Breast epithelium (tissue), 3 donors: Measurements from ENCODE around the gene ATG9B.

Experiments used
- POLR2A ChIP-seq: fragments of 450-650 bp; IDR thresholded peaks from one replicate; pipeline ENCODE4 v1.6.1; 2016; ENCODE audit warnings: antibody characterized with exemption, mild to moderate bottlenecking, moderate library complexity
- POLR2AphosphoS5 ChIP-seq, 3 donors: sonication (generic); formaldehyde crosslinking; IDR thresholded peaks; one replicate each; pipeline ENCODE4 v1.6.1; 2017; ENCODE audit warnings: antibody characterized with exemption in 3 of 3

GRCh38 chr7:151015967-151016366 lies 8.3 kb downstream of the ATG9B start:
- no peak for TF ChIP-seq POLR2AphosphoS5 (IDR thresholded peaks at IDR 0.05)
- no peak for TF ChIP-seq POLR2A
